Prostate gland (tissue), 2 donors: ENCODE measurements around the gene RPS6KA2. TPM values are rescaled to one million over a fixed set of nuclear protein-coding genes. Genes with fewer than 3 reads are reported as not detected.

Experiments used
- DNase-seq: peaks from one replicate; pipeline ENCODE4 v3.0.0-alpha.2; 2019; ENCODE audit warnings: low spot score
- H3K27ac ChIP-seq, 2 donors: fragments of 200-600 bp; sonication (generic); 2 replicates each; pipeline ENCODE4 v1.5.1; 2017 to 2019
- H3K27me3 ChIP-seq: fragments of 200-600 bp; sonication (generic); replicated peaks from 2 replicates; pipeline ENCODE4 v1.5.1; 2019; ENCODE audit not compliant: insufficient read depth
- H3K36me3 ChIP-seq, 2 donors: fragments of 200-600 bp; sonication (generic); 1 replicate in 1 of 2; 2 replicates in 1 of 2; pipeline versions ENCODE4 v1.5.1 to v1.8.1; 2017 to 2019
- H3K4me1 ChIP-seq: fragments of 200-600 bp; sonication (generic); replicated peaks from 2 replicates; pipeline ENCODE4 v1.5.1; 2019
- H3K4me3 ChIP-seq, 2 donors: fragments of 200-600 bp; sonication (generic); 2 replicates each; pipeline ENCODE4 v1.5.1; 2017 to 2019
- H3K9me3 ChIP-seq: fragments of 200-600 bp; sonication (generic); 2 replicates; pipeline ENCODE4 v1.5.1; 2017
- CTCF ChIP-seq, 4 experiments: fragments of 200-600 bp in 2 of 4; fragments of 450-650 bp in 2 of 4; sonication (generic) in 2 of 4; IDR thresholded peaks; 1 replicate in 3 of 4; 2 replicates in 1 of 4; pipeline ENCODE4 v1.5.1; 2016 to 2019; ENCODE audit warnings: antibody characterized with exemption in 4 of 4, mild to moderate bottlenecking in 2 of 4, moderate library complexity in 2 of 4
- POLR2A ChIP-seq: fragments of 450-650 bp; IDR thresholded peaks from one replicate; pipeline ENCODE4 v1.6.1; 2016; ENCODE audit warnings: antibody characterized with exemption, mild to moderate bottlenecking
- POLR2AphosphoS5 ChIP-seq: sonication (generic); formaldehyde crosslinking; IDR thresholded peaks from one replicate; pipeline ENCODE4 v1.6.1; 2017; ENCODE audit warnings: antibody characterized with exemption
- WGBS: methylation state at CpG from one replicate; pipeline ENCODE4 v1.1.5; 2018; 5-methylcytosine and 5-hydroxymethylcytosine counted together
- intact Hi-C: fragments of 100-400 bp; cut with DNase I; formaldehyde crosslinking; loops from one replicate; pipeline ENCODE4 v1.14.2; 2022
- total RNA-seq, 2 donors: library from RNA; depleted of rRNA; stranded (reverse); fragments of >200 nt; gene quantifications; one replicate each; pipeline ENCODE4 v1.1.0, GENCODE V29; 2016

RPS6KA2 gene
- total RNA-seq, 2 donors from 2014 or later, result 32.2 to 44.3 TPM

GRCh38 chr6:166592821-166593220 is 34.2 kb downstream of the RPS6KA2 start:
- Histone ChIP-seq H3K27ac (no peak overlapping the region), H3K4me1 (no peaks in the 10 kb centered on the region), H3K4me3 (no peak overlapping the region), H3K36me3 (no peaks in the 10 kb centered on the region), H3K9me3 (no peaks in the 10 kb centered on the region), H3K27me3 (no peaks in the 10 kb centered on the region)
- TF ChIP-seq POLR2A, result no peak
- TF ChIP-seq POLR2AphosphoS5, result no peak
- no peak for TF ChIP-seq CTCF (IDR thresholded peaks at IDR 0.05)
- intact Hi-C loops, result no loop called here
- 92% methylated on average over 9 of the region's 9 CpGs for WGBS
- DNase-seq, result no peak

- no peak for DNase-seq
- H3K9me3 ChIP-seq, result no peaks in the 10 kb centered on the region
- no peaks in the 10 kb centered on the region for H3K4me1 ChIP-seq
- TF ChIP-seq POLR2A, result no peak
- no peaks in the 10 kb centered on the region for H3K36me3 ChIP-seq
- H3K27ac ChIP-seq, result no peak overlapping the region
- H3K4me3 ChIP-seq, result no peak overlapping the region
- intact Hi-C loops, result no loop called here
- 88% methylated on average over 7 of the region's 7 CpGs for WGBS
- no peaks in the 10 kb centered on the region for H3K27me3 ChIP-seq
Observed at GRCh38 chr6:166591961-166592520, 35.0 kb downstream of the RPS6KA2 start.

- Histone ChIP-seq H3K4me1 (no peaks in the 10 kb centered on the region), H3K27ac (no peak overlapping the region), H3K4me3 (no peak overlapping the region), H3K36me3 (no peaks in the 10 kb centered on the region), H3K9me3 (no peaks in the 10 kb centered on the region), H3K27me3 (no peaks in the 10 kb centered on the region)
- intact Hi-C loops, result no loop called here
- no peak for DNase-seq
- 85% methylated on average over 11 of the region's 11 CpGs for WGBS
- no peak for TF ChIP-seq CTCF (IDR thresholded peaks at IDR 0.05)
Observed at GRCh38 chr6:166591026-166591425, 36.0 kb downstream of the RPS6KA2 start.

GRCh38 chr6:166589786-166590574 is 37.1 kb downstream of the RPS6KA2 start:
- Histone ChIP-seq H3K4me1 (no peaks in the 10 kb centered on the region), H3K27ac (no peak overlapping the region), H3K4me3 (no peak overlapping the region), H3K27me3 (no peaks in the 10 kb centered on the region), H3K9me3 (no peaks in the 10 kb centered on the region), H3K36me3 (no peaks in the 10 kb centered on the region)
- no peak for DNase-seq
- TF ChIP-seq POLR2AphosphoS5 (no peak), CTCF (IDR thresholded peaks at IDR 0.05) (no peak), POLR2A (no peak)
- 66% methylated on average over 8 of the region's 8 CpGs for WGBS
- intact Hi-C loops, result no loop called here

GRCh38 chr6:166589337-166589731 is 37.7 kb downstream of the RPS6KA2 start:
- 91% methylated on average over 4 of the region's 4 CpGs for WGBS
- H3K4me3 ChIP-seq, result no peak overlapping the region
- TF ChIP-seq POLR2A, result no peak
- TF ChIP-seq POLR2AphosphoS5, result no peak
- TF ChIP-seq CTCF (IDR thresholded peaks at IDR 0.05), result no peak
- H3K36me3 ChIP-seq, result no peaks in the 10 kb centered on the region
- no peak for DNase-seq
- H3K27ac ChIP-seq, result no peak overlapping the region
- H3K27me3 ChIP-seq, result no peaks in the 10 kb centered on the region
- H3K9me3 ChIP-seq, result no peaks in the 10 kb centered on the region
- intact Hi-C loops, result no loop called here
- H3K4me1 ChIP-seq, result no peaks in the 10 kb centered on the region
